Measurements from ENCODE around the gene SS18. TPM values are rescaled to one million over a fixed set of nuclear protein-coding genes. Genes with fewer than 3 reads are reported as not detected.
"Not testable (repeated sequence)": the region's sequence is repeated elsewhere in the genome, so short reads cannot be mapped to it uniquely, and the experiment has no call there.

SS18 gene, protein sequence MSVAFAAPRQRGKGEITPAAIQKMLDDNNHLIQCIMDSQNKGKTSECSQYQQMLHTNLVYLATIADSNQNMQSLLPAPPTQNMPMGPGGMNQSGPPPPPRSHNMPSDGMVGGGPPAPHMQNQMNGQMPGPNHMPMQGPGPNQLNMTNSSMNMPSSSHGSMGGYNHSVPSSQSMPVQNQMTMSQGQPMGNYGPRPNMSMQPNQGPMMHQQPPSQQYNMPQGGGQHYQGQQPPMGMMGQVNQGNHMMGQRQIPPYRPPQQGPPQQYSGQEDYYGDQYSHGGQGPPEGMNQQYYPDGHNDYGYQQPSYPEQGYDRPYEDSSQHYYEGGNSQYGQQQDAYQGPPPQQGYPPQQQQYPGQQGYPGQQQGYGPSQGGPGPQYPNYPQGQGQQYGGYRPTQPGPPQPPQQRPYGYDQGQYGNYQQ
- 44.0 and 63.8 TPM in 2 replicates for total RNA-seq (2014; rRNA removed; shearing (Covaris generic))

DNA sequence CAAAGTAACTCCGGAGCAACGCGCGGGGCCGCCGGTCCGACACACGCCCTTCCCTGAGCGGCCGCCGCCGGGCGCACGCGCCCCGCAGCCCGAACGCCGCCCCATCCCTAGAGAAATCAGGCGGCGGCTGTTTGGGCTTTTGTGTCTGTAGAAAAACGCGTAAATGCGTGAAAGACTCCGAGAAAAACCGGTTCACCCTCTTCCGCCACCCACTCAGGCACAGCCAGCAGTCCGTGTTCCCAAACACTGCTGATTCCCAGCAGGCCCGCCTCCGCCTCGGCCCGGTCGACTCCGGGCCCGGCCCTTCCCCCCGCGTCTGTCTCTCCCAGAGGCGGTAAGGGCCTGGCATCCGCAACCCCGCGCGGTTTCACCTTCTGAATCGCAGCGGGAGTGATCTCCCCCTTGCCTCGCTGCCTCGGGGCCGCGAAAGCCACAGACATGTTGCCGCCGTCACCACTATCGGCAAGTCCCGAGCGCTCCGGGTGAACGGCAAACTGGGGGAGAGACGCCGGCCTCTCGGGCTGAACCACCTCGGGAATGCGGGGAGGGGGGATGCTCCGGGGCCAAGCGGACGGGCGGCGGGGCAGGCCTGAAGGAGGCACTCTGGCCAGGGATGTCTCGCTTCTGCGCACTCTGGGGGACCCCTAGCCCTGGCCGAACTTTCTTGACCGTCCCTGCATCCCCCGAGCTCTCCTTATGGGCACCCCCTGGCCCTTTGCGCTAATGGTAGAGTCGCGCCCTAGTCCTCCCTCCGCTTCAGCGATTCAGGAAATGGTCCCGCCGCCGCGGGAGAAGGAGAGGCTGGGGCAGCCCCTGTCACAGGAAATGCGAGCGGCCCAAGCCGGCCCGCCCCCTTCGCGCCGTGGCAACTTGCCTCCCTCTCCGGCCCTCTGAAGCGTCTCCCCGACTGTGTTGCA is at the start of gene SS18:
Gene SS18 (minus strand): TSS at position 484 of the 917 bp plus-strand sequence. CDS start 44 bp downstream, at position 440.
- peak; percentile 88 for DNase-seq (ENCODE audit: low spot score)

DNA sequence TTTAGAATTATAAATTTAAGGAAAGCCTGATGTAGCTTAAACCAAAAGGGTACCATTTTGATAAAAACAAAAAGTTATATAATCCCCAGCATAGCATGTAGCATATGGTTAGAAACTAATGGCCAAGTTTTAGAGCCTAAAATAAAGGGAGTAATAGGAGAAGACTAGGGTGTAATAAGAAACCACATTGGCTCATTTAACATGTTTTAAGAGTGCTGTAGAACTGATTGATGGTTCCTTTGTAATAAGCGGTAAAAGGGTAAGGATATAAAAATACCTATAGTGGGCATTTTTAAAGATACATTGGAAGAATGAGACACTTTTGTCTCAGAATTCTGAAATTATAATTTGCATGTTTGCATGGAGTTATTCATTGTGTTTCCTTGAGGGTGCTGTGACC is 45.1 kb upstream of the SS18 start:
- no peak for DNase-seq (ENCODE audit: low spot score)

DNA sequence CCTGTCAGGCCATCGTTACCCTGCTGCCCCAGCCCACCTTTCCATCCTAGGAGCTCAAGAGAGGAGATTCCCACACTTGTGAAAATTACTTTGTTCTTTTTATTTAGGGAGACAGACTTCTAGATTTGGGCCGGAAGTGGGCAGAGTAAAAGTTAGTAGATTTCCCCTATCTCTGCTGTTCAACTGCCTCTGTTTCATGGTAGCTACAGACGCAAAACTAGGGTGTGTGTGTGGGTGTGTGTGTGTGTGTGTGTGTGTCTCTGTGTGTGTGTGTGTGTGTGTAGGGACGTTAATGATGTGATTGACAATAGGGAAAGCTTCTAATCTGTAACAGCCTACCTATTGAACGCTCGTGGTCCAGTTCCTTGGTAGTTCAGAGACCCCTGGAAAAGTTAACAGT is 43.7 kb upstream of the SS18 start:
- DNase-seq (ENCODE audit: low spot score): no peak

DNA sequence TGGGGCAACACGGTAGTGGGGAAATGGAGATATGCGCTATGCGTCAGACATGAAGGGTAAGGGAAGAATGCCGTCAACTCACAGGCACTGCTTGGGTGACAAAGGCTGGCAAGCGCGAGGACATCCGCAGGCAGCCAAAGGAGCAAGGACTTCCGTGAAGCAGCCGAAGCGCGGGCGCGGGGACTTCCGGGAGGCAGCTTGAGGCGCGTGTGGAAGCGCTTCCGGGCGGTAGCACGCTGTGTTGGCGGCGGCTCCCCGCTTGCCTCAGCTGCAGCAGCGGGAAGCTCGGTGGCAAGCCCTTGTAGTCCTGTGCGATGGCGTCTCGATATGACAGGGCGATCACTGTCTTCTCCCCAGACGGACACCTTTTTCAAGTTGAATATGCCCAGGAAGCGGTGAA is 43.2 kb upstream of the SS18 start, which contains the start of gene PSMA8:
Gene PSMA8 (plus strand): TSS at position 218 of the 400 bp plus-strand sequence. CDS start 97 bp downstream, at position 315.
- DNase-seq (ENCODE audit: low spot score): no peak

DNA sequence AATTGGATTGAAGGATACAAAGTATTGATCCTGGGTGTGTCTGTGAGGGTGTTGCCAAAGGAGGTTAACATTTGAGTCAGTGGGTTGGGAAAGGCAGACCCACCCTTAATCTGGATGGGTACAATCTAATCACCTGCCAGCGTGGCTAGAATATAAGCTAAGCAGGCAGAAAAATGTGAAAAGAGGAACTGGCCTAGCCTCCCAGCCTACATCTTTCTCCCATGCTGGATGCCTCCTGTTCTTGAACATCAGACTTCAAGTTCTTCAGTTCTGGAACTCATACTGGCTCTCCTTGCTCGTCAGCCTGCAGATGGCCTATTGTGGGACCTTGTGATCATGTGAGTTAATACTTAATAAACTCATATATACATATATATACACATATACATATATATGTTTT is 37.8 kb upstream of the SS18 start:
- not testable (repeated sequence) for DNase-seq (ENCODE audit: low spot score)

DNA sequence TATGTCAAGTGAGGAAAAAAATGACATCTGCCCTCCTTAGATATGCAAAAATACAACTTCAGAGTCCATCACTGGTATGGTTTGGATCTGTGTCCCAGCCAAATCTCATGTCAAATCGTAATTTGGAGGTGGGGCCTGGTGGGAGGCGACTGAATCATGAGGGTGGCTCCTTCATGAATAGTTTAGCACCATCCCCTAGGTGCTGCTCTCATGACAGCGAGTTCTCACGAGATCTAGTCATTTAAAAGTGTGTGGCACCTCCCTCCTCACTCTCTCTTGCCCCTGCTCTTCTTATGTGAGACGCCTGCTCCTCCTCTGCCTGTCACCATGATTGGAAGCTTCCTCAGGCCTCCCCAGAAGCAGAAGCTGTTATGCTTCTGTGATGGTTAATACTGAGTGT is 37.4 kb upstream of the SS18 start:
- no peak for DNase-seq (ENCODE audit: low spot score)

DNA sequence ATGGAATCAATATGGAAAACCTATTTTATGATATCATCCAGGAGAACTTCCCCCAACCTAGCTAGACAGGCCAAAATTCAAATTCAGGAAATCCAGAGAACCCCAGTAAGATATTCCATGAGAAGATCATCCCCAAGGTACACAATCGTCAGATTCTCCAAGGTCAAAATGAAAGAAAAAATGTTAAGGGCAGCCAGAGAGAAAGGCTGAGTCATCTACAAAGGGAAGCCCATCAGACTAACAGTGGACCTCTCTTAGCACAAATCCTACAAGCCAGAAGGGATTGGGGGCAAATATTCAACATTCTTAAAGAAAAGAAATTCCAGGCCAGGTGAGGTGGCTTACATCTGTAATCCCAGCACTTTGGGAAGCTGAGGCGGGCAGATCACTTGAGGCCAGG is 31.6 kb upstream of the SS18 start:
- DNase-seq (ENCODE audit: low spot score): not testable (repeated sequence)

DNA sequence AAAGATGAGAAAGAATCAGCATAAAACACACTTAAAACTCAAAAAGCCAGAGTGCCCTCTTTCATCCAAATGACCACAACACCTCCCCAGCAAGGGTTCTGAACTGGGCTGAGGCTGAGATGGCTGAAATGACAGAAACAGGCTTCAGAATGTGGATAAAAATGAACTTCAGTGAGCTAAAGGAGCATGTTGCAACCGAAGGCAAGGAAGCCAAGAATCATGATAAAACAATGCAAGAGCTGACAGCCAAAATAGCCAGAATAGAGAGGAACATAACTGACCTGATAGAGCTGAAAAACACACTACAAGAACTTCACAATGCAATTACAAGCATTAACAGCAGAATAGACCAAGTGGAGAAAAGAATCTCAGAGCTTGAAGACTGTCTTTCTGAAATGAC is 31.1 kb upstream of the SS18 start:
- DNase-seq (ENCODE audit: low spot score): no peak

DNA sequence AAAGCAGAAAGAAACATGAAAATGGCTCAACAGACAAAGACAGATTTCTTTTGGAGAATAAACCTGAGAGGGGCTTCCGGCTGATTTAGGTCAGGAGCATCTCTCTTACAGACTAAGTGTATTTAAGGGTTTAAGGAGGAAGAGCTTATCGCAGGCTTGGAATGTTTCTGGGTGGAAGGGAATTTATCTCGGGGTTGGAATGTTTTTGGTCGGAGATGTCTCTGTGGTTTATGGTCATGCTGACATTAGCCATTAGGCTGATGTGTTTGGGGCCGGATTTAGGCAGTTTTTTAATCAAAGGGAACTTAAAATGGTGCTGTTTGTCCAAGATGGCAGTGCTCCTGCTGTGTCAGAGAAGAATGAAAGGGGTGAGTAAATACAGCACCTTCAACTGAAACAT is 28.8 kb upstream of the SS18 start:
- no peak for DNase-seq (ENCODE audit: low spot score)

DNA sequence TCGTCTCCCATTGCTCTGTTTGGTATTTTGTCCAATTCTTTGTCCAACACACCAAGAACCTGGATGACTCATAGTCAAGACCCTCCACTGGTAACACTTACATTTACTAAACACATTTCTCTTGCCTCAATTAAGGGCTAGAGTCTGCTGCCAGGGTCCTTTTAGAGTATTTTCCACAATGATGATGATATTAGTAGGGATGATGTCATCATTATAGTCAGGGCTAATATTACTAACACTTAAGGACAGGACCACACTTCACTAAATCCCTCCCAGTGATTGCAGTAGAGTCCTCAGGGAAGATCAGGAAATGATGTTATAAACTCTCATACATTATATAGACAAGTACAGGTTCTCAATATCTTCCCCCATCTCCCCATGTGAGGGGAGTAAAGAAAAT is 13.6 kb upstream of the SS18 start:
- no peak for DNase-seq (ENCODE audit: low spot score)

DNA sequence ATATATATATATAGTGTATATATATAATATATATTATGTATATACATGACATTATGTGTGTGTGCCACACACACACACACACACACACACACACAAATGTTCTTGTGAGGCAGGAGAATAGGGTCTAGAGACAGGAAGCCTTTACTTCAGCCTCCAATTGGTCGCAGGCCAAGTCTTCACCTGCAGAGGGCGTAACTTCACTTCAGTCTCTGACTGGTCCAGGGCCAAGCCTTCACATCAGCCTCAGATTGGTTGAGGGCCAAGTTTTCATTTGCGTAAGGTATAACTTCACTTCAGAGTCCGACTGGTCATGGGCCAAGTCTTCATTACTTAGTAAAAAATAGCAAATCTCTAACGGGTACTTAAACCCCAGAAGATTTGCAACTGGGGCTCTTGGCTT is 13.2 kb upstream of the SS18 start:
- peak; percentile 4 for DNase-seq (ENCODE audit: low spot score)

DNA sequence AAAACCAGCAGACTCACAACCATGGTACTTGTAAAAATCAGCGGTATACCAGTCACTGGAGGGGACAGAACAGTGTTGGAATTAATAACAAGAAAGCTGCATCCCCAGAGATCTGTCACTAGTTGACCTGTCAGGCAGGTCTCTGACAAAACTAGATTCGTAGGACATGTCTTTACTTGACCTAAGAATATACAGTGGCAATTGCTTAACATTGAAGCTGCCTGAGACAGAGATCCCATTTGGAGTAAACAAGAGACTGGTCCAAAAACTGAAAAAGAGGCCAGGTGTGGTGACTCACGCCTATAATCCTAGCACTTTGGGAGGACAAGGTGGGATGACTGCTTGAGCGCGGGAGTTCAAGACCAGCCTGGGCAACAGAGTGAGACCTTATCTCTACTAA is 7.2 kb upstream of the SS18 start:
- no peak for DNase-seq (ENCODE audit: low spot score)

DNA sequence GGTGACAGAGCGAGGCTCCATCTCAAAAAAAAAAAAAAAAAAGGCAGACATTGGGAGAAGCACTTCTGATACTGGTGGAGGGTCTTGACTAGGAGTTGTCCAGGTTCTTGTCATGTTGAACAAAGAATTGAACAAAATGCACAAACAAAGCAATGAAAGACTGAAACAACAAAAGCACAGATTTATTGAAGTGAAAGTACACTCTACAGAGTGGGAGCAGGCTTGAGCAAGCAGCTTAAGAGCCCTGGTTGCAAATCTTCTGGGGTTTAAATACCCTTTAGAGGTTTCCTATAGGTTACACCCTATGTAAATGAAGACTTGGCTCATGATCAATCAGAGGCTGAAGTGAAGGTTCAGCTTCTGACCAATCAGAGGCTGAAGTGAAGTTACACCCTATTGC is 6.4 kb upstream of the SS18 start:
- DNase-seq (ENCODE audit: low spot score): no peak

DNA sequence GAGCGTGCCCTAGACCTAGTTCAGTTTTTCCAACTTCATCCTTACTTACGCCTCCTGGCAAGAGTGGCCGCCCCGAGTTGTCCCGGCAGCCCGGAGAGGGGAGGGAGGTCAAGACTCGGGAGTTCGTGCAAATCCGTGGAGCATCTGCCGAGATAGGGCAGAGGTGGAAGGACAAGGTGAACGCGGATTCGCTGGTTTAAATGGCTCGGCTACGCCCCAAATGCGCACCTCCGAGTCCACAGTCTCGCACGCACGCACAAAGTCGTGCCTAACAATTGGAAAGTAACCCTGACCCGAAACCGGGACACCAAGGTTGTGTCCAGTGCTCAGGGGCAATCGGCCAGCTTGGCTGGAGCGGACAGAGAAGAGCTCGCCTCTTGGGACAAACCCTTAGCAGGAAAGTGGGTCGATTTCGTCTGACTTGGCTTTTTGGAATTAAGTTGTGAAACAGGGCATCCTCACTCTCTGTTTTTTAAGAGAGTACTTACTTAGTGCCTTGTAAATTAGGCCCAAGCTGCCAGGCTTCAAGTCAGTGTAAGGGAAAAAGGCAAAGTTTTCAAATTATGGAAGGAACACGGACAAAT is 726 bp upstream of the SS18 start:
- no peak for DNase-seq (ENCODE audit: low spot score)

DNA sequence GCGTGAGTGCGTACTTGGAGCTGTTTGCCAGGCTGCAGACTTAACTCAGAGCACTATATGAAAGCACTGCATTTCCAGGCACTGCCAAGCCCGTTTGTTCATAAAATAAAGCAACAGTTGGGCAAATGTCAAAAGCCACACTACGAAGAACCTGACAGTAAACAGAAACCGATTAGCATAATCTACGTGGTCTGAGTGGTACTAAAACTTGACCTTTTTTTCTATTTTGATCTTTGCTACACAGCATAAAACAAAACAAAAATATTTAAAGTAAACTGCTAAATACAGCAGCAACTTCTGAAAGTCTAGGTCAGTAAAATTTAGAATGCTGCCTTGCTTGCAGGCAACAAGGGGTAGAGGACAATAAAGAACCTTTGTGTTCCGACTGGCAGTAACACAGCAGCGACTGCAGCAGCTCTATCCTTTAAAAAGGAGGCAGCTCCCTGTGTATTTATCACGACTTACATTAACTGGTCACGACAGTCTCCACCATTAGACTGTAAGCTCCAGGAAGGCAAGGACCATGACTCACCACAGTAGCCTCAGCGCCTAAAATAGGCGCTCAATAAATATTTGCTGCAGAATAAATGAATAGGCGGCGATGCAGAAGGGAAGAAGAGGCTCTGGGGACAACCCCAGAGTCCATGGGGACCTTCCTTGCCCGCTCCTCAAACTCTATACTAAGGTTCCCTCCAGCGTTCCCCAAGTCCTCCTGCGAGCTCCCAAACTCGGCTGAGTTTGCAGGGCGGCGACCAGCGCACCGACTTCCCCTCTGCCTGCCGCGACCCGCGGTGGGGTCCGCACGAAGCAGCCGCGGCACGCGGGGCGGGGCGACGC is 902 bp downstream of the SS18 start:
- DNase-seq (ENCODE audit: low spot score): peak; percentile 36

DNA sequence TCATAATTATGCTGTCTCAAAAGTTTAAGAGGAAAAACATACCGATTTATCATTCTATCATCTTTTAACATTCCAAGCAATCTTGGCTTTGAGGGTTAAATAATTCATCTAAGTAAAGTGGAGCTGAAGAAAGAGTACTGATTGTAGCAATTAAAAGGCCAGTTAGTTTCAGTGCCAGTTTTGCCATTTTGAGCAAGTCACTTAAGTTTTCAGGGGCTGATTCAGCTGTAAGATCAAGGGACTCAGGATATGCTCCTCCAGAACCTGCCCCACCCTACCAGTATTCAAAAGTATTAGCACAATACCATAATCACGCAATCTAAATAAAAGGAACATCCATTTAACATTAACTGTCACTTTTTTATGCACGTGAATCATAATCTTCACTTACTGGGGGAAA is 1.9 kb downstream of the SS18 start:
- no peak for DNase-seq (ENCODE audit: low spot score)

DNA sequence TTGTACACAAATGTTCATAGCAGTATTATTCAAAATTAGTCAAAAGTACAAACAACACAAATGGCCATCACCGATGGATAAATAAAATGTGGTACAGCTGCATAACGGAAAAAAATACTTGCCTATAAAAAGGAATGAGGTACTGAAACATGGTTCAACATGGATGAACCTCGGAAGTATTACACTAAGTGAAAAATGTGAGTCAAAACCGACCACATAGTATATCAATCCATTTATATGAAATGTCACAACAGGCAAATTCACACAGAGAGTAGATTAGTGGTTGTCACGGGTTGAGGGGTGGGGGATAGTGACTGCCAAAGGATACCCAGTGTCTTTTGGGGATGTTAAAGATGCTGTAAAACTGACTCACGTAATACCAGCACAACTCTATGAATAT is 3.5 kb downstream of the SS18 start:
- no peak for DNase-seq (ENCODE audit: low spot score)

DNA sequence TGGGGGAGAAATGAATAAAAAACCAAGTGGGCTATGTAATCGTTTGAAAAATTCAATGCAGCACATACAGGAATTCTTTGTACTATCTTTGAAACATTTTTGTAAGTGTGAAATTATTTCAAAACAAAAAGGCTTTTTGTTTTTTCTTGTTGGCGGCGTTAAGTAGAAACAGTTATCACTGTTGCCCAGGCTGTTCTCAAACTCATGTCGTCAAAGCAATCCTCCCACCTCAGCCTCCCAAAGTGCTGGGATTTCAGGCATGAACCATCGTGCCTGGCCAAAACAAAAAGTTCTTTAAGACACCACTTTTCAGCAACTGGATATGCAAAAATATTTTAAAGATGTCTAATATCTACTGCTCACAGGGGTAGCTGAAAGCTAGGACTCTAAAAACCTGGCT is 5.4 kb downstream of the SS18 start:
- DNase-seq (ENCODE audit: low spot score): no peak

DNA sequence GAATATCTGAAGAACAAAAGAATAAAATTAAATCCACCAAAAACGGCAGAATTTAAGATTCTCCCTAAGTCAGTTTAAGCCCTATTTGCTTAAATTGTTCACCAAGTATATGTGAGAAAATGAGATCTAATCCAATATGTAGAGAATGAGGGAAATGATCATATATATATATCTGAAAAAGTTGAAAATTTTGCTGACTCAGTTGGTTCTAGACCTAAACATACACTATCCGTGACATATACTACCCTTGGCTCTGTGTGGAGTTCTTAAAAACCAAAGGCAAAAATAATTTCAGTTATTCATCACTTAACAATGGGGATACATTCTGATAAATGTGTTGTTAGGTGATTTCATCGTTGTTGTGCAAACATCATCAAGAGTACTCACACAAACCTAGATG is 7.3 kb downstream of the SS18 start:
- DNase-seq (ENCODE audit: low spot score): no peak

DNA sequence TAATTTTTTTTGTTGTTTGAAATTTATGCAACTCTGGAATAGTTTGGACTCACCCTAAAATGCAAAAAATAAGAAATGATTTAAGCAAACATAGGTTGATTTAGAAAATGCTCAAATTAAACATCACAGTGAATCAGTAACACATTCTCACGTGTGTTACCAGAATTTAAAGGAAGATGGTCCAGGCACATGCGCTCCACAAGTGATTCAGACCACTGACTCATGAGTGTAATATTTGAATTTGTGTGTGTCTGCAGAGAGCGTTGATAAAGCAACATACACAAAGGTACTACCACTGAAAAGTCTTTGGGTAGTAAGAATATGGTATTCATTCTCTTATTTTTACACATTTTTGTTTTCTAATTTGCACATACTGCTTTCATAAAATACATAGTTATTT is 7.9 kb downstream of the SS18 start:
- no peak for DNase-seq (ENCODE audit: low spot score)

DNA sequence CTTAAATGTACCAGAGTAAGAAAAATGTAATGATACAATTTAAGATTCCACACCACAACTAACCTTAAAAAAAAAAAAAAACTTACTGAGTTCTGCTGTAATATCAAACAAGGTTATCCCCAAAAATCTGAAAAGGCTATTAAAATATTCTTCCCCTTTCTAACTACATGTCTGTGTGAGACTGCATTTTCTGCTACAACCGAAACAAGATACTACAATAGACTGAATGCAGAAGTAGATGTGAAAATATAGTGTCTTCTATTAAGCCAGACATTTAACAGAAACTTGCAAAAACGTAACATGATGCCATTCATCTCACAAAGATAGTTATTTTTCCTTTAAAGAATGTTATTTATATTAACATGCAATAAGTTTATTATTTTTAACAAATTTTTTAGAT is 16.2 kb downstream of the SS18 start:
- no peak for DNase-seq (ENCODE audit: low spot score)

Measured in HT-29 (cell line).